ENCODE data around the gene C1orf115.
"Not testable (repeated sequence)": the region's sequence is repeated elsewhere in the genome, so short reads cannot be mapped to it uniquely, and the experiment has no call there.

Gene C1orf115, protein sequence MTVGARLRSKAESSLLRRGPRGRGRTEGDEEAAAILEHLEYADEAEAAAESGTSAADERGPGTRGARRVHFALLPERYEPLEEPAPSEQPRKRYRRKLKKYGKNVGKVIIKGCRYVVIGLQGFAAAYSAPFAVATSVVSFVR

DNA sequence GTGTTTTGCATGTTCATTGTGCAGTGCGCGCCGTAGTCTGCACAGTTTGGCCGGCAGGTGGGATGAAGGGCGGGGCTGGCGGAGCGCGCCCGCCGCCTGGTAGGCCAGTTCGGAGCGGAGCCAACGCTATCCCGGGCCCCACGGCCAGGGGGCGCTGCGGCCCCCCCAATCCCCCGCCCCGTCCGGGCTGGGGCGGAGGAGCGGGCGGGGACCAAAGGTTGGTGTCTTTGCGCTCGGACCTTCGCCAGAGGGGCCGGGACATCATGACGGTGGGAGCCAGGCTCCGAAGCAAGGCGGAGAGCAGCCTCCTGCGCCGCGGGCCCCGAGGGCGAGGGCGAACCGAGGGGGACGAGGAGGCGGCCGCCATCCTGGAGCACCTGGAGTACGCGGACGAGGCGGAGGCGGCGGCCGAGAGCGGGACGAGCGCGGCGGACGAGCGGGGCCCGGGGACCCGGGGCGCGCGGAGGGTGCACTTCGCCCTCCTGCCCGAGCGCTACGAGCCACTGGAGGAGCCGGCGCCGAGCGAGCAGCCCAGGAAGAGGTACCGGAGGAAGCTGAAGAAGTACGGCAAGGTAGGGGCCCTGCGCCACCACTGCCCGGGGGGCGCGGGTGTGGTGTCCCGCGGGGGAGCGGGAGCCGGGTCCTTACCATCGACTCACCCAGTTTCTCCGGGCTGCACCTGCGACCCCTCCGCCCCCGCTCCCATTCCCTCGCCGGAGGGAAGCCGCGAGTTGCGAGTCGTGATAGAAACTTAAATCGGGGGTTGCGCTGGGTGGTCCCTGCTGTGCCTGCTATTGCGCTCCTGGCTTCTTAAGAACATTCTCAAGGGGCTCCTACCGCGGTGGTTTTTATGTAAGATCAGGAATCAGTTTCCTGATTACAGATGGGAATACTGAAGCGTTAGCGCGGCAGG lies at the start of gene C1orf115:
C1orf115 (plus strand) TSS at position 224 of the 913 bp plus-strand sequence; CDS start at position 264, 40 bp downstream.
- DNase-seq: peak; percentile 55 to 83

DNA sequence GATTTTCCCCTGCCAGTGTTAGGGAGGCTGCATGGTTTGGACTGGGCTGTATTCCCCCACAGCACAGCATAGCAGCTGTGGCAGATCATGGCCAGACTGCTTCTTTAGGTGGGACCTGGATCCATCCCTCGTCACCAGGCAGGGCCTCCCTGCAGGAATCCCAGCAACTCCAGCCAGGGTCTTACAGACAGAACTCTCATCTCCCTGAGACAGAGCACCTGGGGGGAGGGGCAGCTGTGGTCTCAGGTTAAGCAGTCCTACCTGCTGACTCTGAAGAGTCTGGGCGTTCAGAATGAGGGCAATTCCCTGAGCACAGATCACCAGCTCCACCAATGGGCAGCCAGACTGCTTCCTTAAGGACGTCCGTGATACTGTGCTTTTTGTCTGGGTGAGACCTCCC lies 47.9 kb upstream of the C1orf115 start:
- no peak for DNase-seq

DNA sequence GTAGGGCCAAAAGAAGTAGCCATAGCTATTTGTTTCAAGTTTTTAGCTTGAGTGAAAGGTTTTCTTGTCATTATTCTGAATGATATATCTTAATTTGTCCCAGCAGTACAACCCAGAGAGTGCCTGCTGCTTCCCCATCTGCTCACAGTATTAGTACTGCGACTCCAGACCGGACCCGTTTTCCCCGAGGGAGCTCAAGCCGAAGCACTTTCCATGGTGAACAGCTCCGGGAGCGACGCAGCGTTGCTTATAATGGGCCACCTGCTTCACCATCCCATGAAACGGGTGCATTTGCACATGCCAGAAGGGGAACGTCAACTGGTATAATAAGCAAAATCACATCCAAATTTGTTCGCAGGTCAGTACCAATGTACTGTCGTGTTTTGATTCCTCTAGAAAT lies 37.2 kb upstream of the C1orf115 start:
- no peak for DNase-seq

DNA sequence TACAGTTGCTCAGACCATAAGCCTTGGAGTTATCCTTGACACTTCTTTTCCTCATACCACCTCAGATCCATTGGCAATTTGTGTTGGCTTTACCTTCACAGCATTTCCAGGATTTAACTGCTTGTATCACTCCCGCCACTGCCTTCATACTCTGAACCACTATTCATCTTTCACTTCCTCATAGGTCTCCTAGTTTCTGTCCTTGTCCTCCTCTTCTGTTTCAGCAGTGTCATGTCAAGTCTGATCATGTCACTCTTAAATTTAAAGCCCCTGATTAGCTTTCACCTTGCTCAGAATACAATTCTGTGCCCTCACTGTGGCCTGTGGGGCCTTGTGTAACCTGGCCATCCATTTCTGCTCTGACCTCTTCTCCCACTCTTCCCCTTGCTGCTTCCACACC lies 34.7 kb upstream of the C1orf115 start:
- DNase-seq: no peak

DNA sequence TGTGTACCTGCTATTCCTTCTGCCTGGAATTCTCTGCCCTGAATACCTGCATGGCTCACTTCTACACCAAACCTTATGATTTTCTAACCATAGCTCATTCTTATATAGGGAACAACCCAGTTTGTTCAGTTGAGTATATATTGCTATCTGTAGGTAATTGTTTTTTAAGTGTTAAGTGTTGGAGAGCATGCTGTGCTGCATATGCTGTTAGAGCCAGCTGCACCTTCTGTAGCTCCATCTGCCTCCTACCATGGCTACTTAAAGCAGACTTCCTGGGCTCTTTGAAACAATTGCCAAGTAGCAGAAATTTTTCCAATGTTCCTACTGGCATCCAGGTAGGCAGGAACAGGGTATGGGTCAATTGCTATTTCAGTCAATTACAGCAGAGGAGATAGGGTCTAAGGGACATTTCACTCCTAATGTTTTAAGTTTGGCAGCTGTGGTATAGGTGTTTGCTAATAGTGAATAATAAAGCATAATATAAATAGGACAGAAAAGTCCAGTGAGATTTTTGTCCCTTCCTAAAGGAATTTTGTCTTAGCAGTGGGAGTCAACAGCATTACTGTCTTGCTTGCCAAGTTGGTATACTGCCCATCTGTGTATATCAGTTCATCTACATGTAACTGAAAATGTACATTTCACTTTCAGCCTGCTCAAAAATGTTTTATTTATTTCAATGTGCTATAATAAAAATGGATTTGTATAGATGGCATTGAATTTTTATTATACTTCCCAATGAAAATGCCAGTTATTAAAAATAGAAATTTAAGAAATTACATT lies 34.0 kb upstream of the C1orf115 start:
- DNase-seq: no peak

DNA sequence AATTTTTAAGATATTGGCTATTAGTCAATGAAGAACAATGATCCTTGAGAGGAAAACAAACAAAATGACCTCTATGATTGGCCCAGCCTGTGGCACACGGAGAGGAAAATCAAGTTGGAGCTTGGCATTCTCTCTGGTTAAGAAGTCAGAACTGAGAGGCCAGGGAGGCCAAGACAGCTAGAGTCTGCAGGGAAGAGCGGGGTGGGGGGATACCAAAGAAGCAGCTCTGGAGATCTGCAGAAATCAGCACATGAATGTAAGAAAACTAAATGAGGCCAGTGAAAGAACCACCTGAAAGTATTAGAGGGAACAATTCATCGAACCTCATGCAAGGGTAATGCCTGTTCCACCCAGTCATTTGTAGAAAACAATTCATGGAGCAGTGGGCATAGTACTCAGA lies 23.8 kb upstream of the C1orf115 start:
- DNase-seq: no peak

DNA sequence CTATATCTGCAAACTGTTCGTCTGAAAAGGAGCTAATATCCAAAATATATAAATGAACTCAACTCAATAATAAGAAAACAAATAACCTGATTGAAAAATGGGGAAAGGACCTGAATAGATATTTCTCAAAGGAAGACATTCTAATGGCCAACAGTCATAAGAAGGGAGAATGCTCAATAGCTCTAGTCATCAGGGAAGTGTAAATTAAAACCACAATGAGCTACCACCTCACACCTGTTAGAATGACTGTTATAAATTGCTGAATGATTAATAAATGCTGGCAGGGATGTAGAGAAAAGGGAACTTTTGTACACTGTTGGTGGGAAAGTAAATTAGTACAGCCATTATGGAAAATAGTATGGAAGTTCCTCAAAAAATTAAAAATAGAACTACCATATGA lies 21.2 kb upstream of the C1orf115 start:
- DNase-seq: no peak

DNA sequence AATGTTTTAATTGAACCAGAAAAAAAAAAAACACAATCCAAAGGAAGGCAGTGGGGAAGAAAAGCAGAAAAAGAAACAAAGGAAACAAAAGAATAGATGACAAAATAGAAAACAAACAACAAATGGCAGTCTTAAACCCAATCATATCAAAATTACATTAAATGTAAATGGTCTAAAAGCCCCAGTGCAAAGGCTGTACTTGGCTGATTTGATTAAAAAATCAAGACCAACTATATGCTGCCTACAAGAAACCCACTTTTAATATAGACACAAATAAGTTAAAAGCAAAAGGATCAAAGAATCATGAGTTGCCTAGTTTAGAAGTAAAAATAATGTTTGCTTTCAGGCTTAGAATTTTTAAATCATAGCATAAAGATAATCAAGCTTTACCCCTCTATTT lies 19.8 kb upstream of the C1orf115 start:
- no peak for DNase-seq

DNA sequence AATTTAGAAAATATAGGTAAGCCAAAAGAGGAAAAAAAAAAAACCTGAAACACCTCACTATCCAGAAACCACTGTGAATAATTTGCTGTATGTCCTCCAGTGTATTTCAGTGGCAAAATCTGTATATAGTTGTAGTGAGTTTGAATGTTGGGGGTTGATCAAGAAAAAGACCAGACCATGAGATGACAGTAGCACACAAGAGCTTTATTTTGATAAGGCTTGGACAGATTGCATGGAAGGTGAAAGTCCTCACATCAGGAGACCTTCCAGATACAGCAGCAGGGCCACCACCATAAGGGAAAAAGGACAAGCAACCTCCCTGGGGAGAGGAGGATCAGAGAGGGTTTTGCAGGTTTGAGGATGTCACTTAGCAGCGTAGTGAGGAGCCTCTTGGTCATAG lies 16.2 kb upstream of the C1orf115 start:
- DNase-seq: no peak

DNA sequence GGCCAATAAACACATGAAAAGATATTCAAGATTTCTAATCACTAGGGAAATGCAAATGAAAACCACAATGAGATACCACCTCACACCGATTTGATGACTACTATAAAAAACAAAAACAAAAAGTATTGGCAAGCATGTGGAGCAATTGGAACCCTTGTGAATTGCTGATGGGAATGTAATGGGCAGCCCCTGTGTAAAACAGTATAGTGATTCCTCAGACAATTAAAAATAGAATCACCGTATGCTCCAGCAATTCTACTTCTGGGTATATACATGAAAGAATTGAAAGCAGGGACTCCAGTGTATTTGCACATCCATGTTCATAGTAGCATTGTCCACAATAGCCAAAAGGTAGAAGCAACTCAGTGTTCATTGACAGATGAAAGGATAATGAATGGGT lies 12.9 kb upstream of the C1orf115 start:
- DNase-seq: no peak

DNA sequence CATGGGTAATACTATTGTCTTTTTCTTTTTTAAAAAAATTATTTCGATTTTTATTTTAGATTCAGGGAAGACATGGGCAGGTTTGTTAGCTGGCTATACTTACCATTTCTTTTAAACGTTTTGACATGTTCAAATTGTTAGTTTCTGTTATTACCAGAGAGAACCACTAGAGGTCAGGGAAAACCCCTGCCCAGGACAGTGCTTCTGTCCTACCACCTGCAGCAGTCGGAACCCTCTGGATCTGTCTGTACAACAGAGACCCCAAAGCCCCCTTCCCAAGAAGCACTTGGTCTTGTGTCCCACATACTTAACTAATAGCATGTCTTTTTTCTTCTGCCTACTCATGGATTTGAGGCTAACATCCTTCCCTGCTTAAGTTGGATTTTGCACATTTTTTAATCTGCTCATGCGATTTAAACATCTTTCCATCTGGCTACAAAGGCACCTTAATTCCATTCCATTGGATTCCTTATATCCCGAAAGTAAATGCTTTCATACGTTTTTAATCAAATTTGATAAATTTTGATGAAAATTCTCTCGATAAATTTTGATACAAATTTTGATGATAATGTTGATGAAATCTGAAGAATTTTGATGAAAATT lies 10.0 kb upstream of the C1orf115 start:
- peak in 1 of 2 experiments; percentile 3 for DNase-seq

DNA sequence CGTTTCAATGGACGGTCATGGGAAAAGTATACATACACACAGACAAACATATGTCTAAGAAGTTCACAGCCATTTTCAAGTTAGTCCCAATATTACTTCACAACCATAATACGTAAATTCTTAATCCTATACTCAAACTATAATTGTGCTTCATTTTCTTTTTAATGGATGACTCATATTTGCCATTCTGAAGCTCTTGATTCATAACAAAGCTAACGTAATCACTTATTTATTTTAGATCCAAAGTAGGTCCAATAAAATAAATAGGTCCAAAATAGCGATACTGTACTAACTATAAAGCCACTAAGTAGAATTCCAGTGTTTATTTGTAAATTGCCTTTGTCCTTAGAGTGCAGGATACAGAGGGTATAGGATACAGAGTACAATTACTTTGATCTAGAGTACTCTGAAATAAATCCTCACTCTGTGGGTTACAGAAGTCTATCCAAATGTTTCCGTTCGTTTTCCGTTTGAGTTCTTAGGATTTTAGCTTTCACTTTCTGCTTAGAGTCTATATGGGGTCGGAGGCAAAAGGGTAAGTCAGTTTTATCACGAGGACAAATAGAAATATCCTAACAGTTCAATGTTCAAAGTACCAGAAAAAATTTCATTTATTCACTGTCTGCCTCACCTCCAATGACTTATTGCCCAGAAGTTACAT lies 8.8 kb upstream of the C1orf115 start:
- DNase-seq: no peak

DNA sequence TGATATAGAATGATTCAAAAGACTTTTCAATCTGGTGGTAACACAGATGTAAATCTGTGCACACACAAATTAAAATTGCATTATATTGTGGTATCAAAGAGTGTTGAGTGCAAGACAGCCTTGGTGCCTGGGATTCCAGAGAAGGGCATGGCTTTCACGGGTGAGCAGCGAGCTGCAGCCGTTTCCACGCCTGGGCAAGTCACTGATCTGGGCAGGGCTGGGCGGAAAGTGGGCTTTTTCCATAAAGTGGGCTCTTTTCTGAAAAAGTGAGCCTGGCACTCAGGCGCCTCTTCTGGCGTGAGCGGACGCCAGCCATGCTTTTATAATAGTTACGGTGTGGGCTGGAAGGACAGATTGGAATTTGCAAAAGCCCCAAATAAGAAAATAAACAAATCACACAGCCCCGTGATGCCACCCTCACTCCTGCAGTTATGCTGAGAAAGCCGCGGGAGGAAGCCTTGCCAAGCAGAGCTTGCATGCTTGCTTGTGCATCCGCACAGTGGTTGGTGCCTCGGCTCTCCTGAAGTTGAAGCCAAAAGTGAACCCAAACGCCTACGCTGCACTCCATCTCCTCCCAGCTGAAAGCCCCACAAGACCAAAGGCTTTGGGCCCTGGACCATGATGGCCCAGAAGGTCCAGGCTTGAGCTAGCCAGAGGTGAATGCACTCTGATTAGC lies 7.1 kb upstream of the C1orf115 start:
- DNase-seq: no peak

DNA sequence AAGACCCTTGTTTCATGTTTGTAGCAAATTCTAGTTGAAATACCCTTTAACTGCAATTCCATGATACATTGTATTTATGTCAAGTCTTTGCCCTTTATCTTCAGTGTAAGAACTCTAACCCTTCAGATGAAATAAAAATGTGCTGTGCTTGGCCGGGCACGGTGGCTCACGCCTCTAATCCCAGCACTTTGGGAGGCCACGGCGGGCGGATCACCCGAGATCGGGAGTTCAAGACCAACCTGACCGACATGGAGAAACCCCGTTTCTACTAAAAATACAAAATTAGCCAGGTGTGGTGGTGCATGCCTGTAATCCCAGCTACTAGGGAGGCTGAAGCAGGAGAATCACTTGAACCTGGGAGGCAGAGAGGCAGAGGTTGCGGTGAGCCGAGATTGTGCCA lies 6.4 kb upstream of the C1orf115 start:
- not testable (repeated sequence) for DNase-seq

DNA sequence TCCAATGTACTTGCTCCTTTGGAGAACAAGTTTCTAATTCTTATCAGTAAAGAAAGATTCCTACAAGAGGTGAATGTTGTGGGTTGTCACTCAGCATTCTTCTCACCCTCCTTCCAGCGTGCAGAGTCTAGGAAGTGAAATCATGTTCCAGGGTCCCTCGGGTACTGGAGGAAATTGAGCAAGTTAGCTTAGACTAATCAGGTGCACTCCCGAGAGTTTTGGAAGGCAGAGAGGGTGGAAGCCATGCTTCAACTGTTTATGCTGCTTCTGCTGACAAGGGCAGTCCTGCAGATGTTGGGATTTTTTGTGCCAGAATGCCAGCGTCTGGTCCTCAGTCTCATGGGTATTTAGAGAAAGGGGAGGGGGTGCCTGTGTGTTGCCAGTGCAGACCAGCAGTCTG lies 5.3 kb upstream of the C1orf115 start:
- DNase-seq: no peak

DNA sequence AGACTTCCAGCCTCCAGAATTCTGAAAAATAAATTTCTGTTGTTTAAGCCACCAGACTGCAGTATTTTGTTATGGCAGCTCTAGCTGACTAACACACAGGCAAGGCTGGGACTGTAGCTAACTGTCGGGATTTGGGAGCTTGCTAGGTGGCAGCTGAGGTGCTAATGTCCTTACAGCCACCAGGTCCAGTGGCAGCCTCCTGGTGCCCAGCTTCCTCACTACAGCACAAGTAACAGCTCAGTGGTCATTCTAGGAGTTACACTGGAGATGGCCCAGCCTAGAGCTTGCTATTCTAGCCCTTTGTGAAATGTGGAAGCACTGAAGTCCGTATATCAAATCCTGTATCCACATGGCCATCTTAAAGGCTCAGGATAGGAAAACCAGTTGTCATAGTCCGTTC lies 4.3 kb upstream of the C1orf115 start:
- no peak for DNase-seq

DNA sequence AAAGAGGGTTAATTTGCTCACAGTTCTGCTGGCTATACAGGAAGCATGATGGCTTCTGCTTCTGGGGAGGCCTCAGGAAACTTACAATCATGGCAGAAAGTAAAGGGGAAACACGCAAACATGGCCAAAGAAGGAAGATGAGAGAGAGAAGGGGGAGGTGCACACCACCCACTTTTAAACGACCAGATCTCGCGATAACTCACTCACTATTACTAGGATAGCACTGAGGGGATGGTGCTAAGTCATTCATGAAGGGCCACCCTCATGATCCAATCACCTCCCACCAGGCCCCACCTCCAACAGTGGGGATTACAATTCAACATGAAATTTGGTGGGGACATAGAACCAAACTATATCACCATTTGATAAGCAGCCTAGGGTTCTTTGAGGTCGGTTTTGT lies 2.4 kb upstream of the C1orf115 start:
- no peak for DNase-seq

DNA sequence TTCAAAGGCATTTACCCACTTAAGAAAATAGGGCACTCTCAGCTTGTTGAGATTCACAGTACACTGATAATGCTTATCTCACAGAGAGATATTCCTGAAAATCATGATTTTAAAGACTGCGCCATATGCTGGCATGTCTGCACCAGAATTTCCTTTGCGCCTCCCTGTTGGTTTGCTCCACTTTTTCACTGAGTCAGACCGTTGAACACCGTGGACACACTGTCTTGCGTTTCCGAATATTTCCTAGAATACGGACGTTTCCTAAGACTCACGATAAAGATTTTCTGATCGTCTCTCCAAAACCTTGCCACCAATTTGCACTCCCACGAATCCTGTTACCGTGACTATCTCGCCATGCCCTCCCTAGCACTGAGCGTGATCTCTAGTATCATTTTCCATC lies 497 bp upstream of the C1orf115 start:
- DNase-seq: no peak

DNA sequence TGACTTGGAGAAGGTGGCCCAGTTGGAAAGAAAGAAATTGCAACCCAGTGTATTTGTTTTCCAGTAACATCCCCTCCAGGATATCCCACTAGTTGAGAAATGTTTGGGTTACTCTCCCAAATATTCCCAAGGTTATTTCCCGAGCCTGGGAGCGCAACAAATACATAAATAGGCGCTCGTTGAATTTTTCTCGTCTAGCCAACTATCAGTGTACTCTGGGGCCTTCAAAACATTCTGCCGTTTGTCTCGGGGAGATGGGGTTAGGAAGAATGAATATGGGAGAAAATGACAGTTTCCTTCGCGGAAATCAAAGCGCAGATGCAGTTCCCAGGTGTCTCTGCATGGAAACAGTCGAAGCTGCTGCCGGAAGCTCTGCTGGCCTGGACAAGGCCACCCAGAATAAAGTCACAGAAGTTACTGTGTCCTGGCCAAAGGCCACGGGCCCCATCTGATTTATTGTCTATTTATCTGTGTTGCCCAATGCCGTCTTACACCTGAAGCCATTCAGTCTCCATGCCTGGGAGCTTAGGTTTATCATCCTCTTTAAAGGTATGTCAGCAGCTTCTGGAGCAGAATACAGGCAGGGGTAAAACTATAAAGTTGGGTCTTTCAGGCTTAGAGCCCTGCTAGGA lies 1.0 kb downstream of the C1orf115 start:
- DNase-seq: no peak

DNA sequence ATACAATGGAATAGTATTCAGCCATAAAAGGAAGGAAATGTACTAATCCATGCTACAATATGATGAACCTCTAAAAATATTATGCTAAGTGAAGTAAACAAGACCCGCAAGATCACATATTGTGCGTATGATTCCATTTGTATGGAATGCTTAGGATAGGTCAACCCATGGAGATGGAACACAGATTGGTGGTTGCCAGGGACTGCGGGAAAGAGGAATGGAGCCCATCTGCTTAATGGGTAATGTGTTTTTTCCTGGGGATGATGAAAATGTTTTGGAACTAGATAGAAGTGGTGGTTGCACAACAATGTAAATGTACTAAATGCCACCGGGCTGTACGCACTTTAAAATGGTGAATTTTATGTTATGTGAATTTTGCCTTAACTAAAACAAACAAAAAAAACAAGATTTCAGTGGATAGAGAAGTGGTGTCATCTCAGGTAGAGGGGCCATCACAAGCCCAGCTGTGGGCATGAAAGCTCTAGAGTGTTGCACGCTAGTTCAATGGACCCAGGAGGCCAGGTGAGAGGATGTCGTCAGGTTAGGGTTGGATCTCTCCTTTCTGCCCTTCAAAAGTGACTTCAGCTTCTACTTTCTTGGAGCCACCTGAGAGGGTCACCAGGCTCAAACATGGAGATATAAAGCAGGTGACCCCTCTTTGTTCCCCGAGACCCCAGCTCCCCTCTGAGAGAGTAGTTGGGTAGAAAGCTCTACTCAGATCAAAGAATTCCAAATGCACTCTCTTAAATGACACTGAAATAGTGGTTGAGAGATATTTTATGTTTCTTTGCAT lies 2.5 kb downstream of the C1orf115 start:
- no peak for DNase-seq

DNA sequence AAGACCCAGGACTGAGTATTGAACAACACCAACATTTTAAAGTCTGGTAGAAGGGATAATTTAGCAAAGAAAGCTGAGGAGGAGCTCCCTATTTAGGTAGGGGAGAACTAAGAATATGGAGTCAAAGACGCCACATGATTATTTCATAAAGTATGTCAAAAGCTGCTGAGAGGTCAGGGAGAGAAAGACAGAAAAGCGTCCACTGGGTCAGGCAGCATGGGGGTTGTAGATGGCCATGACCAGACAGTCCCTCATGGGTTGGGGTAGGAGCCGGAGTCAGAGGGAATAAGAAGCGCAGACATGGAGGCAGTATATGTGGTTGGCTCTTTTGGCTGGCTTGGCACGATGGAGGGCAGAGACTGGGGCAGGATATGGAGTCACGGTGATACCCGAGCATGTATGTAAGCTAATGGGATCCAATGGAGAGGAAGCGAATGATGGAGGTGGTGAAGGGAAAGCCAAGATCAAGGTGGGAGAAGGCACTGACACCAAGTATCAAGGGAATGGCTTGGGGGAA lies 4.8 kb downstream of the C1orf115 start:
- no peak for DNase-seq
